Right cardiac atrium (tissue), 5 donors: ENCODE results near the gene LUC7L2. TPM values are rescaled to one million over a fixed set of nuclear protein-coding genes. Genes with fewer than 3 reads are reported as not detected.

ENCODE experiments used
- ATAC-seq, 2 donors: fragments of 200-7000 bp; cut with Tn5 transposase; one replicate each; pipeline versions ENCODE4 v1.8.0 to v1.9.1; 2020; ENCODE audit warnings: moderate library complexity in 2 of 2, mild to moderate bottlenecking in 1 of 2
- DNase-seq, 3 donors: peaks; one replicate each; pipeline ENCODE4 v3.0.0-alpha.2; 2020
- H3K27ac ChIP-seq: one replicate; pipeline ENCODE4 v1.5.1; 2013; ENCODE audit warnings: mild to moderate bottlenecking, low read length, control low read depth, moderate library complexity
- H3K27me3 ChIP-seq: one replicate; pipeline ENCODE4 v1.6.1; 2013; ENCODE audit not compliant: control insufficient read depth, insufficient read depth
- H3K4me1 ChIP-seq: one replicate; pipeline ENCODE4 v1.6.1; 2013; ENCODE audit warnings: low read length; ENCODE audit not compliant: control insufficient read depth, insufficient read depth
- H3K4me3 ChIP-seq: one replicate; pipeline ENCODE4 v1.5.1; 2013; ENCODE audit warnings: low read length, control low read depth
- H3K9me3 ChIP-seq: one replicate; pipeline ENCODE4 v1.6.1; 2013; ENCODE audit warnings: low read length; ENCODE audit not compliant: control insufficient read depth
- WGBS: extraction: QIAGEN DNeasy Blood & Tissue Kit; methylation state at CpG from one replicate; pipeline ENCODE4 v1.1.7; 2013; 5-methylcytosine and 5-hydroxymethylcytosine counted together
- intact Hi-C, 4 donors: fragments of 100-400 bp; cut with DNase I; formaldehyde crosslinking; loops; one replicate each; pipeline versions ENCODE4 v1.11.0 to v1.14.0; 2022 to 2023
- polyA plus RNA-seq: library from polyadenylated mRNA; stranded (reverse); fragments of 200-250 nt; gene quantifications from one replicate; pipeline ENCODE4 v1.2.3, GENCODE V29; 2013
- total RNA-seq, 4 donors: library from RNA; stranded (reverse); fragmentation: NEBNext Ultra II Directional; extraction: Animal tissue kit (Norgen Biotek cat#: 25700); gene quantifications; one replicate each; pipeline ENCODE4 v1.2.1, GENCODE V29; 2021
- donor health status: healthy with polysubstance abuse.
- donor health status: DM: no; HTN: yes; CAD: no.
- donor health status: DM: no; HTN: no; CAD: no.
- donor health status: DM: no; HTN: yes; CAD: no; lungs with severe emphysema.
- donor health status: DM: yes; HTN: yes; CAD: no.

LUC7L2 gene
- total and polyA plus RNA-seq, 5 donors, result 34.1 to 58.3 (median 52.9) TPM

GRCh38 chr7:139370301-139370942 lies 10.7 kb downstream of the LUC7L2 start:
- ATAC-seq (no peak), DNase-seq (no peak)
- Histone ChIP-seq H3K4me1 (peaks cover 7% of the 10 kb centered on the region), H3K27ac (no peak overlapping the region), H3K27me3 (no peaks in the 10 kb centered on the region), H3K4me3 (no peak overlapping the region), H3K9me3 (no peaks in the 10 kb centered on the region)
- 70% methylated on average over 5 of the region's 5 CpGs for WGBS
- intact Hi-C loops, result no loop called here

GRCh38 chr7:139370943-139371313 lies 11.2 kb downstream of the LUC7L2 start:
- no peak overlapping the region for H3K4me3 ChIP-seq
- DNase-seq, result no peak
- 77% methylated on average over 1 of the region's 1 CpG for WGBS
- ATAC-seq, result no peak
- no peak overlapping the region for H3K27ac ChIP-seq
- no peaks in the 10 kb centered on the region for H3K27me3 ChIP-seq
- no peaks in the 10 kb centered on the region for H3K9me3 ChIP-seq
- peaks cover 7% of the 10 kb centered on the region for H3K4me1 ChIP-seq
- intact Hi-C loops, result no loop called here

- intact Hi-C loops, result no loop called here
- WGBS, result 82% methylated on average over 6 of the region's 6 CpGs
- H3K4me1 ChIP-seq, result peaks cover under 1% of the 10 kb centered on the region
- no peak for ATAC-seq
- H3K27ac ChIP-seq, result no peak overlapping the region
- no peak for DNase-seq
- no peak overlapping the region for H3K4me3 ChIP-seq
- H3K27me3 ChIP-seq, result no peaks in the 10 kb centered on the region
- H3K9me3 ChIP-seq, result no peaks in the 10 kb centered on the region
These were observed 14.6 kb downstream of the LUC7L2 start for GRCh38 chr7:139374246-139374645.

- intact Hi-C loops, result no loop called here
- Histone ChIP-seq H3K27ac (no peak overlapping the region), H3K27me3 (no peaks in the 10 kb centered on the region), H3K9me3 (no peaks in the 10 kb centered on the region), H3K4me3 (no peak overlapping the region), H3K4me1 (no peaks in the 10 kb centered on the region)
- no peak for DNase-seq
- 88% methylated on average over 6 of the region's 6 CpGs for WGBS
- peak in 1 of 2 donors; percentile 50 for ATAC-seq
These were observed 22.7 kb downstream of the LUC7L2 start for GRCh38 chr7:139382439-139382838.

GRCh38 chr7:139384611-139385010 lies 24.9 kb downstream of the LUC7L2 start:
- DNase-seq, result no peak
- no peak for ATAC-seq
- intact Hi-C loops, result no loop called here
- Histone ChIP-seq H3K4me3 (no peak overlapping the region), H3K9me3 (no peaks in the 10 kb centered on the region), H3K4me1 (no peaks in the 10 kb centered on the region), H3K27ac (no peak overlapping the region), H3K27me3 (no peaks in the 10 kb centered on the region)
- WGBS, result 97% methylated on average over 3 of the region's 3 CpGs

- Histone ChIP-seq H3K4me1 (no peaks in the 10 kb centered on the region), H3K27ac (no peak overlapping the region), H3K4me3 (no peak overlapping the region), H3K27me3 (no peaks in the 10 kb centered on the region), H3K9me3 (no peaks in the 10 kb centered on the region)
- intact Hi-C loops, result no loop called here
- DNase-seq (no peak), ATAC-seq (no peak)
- 93% methylated on average over 5 of the region's 5 CpGs for WGBS
These were observed 27.9 kb downstream of the LUC7L2 start for GRCh38 chr7:139387594-139387993.

- DNase-seq (no peak), ATAC-seq (no peak)
- Histone ChIP-seq H3K4me3 (no peak overlapping the region), H3K4me1 (peaks cover 2% of the 10 kb centered on the region), H3K9me3 (no peaks in the 10 kb centered on the region), H3K27ac (no peak overlapping the region), H3K27me3 (no peaks in the 10 kb centered on the region)
- 88% methylated on average over 3 of the region's 3 CpGs for WGBS
- intact Hi-C loops, result no loop called here
These were observed 29.4 kb downstream of the LUC7L2 start for GRCh38 chr7:139389091-139389490.

- WGBS, result over 99% methylated on average over 2 of the region's 2 CpGs
- H3K4me1 ChIP-seq, result peaks cover 2% of the 10 kb centered on the region
- H3K9me3 ChIP-seq, result no peaks in the 10 kb centered on the region
- H3K27ac ChIP-seq, result no peak overlapping the region
- no peaks in the 10 kb centered on the region for H3K27me3 ChIP-seq
- no peak for DNase-seq
- no peak overlapping the region for H3K4me3 ChIP-seq
- intact Hi-C loops, result no loop called here
- no peak for ATAC-seq
These were observed 30.1 kb downstream of the LUC7L2 start for GRCh38 chr7:139389774-139390173.

GRCh38 chr7:139393621-139394211 lies 34.0 kb downstream of the LUC7L2 start:
- H3K27ac ChIP-seq, result no peak overlapping the region
- H3K27me3 ChIP-seq, result no peaks in the 10 kb centered on the region
- 92% methylated on average over 1 of the region's 1 CpG for WGBS
- peaks cover 2% of the 10 kb centered on the region for H3K4me1 ChIP-seq
- no peak overlapping the region for H3K4me3 ChIP-seq
- no peak for ATAC-seq
- no peaks in the 10 kb centered on the region for H3K9me3 ChIP-seq
- intact Hi-C loops, result no loop called here
- no peak for DNase-seq

- Histone ChIP-seq H3K9me3 (no peaks in the 10 kb centered on the region), H3K27me3 (no peaks in the 10 kb centered on the region), H3K27ac (no peak overlapping the region), H3K4me1 (peaks cover 2% of the 10 kb centered on the region), H3K4me3 (no peak overlapping the region)
- ATAC-seq (no peak), DNase-seq (no peak)
- 88% methylated on average over 3 of the region's 3 CpGs for WGBS
- intact Hi-C loops, result no loop called here
These were observed 34.8 kb downstream of the LUC7L2 start for GRCh38 chr7:139394540-139394939.

GRCh38 chr7:139396323-139396951 lies 36.7 kb downstream of the LUC7L2 start:
- WGBS, result 99% methylated on average over 3 of the region's 3 CpGs
- no peaks in the 10 kb centered on the region for H3K9me3 ChIP-seq
- intact Hi-C loops, result no loop called here
- no peak overlapping the region for H3K4me3 ChIP-seq
- no peak for ATAC-seq
- no peak for DNase-seq
- no peaks in the 10 kb centered on the region for H3K27me3 ChIP-seq
- H3K4me1 ChIP-seq, result peaks cover 2% of the 10 kb centered on the region
- H3K27ac ChIP-seq, result no peak overlapping the region
